Peyer's patch (tissue), 4 donors: ENCODE data around the gene TSPAN7.

Experiments used
- POLR2A ChIP-seq, 2 donors: fragments of 450-650 bp; IDR thresholded peaks; one replicate each; pipeline ENCODE4 v1.5.1; 2017; ENCODE audit warnings: antibody characterized with exemption in 2 of 2, mild to moderate bottlenecking in 2 of 2, moderate library complexity in 2 of 2
- TF ChIP-seq, protein P1 (sequence below), 6 experiments: fragments of 450-650 bp in 4 of 6; fragments of 200-600 bp in 2 of 6; sonication (generic) in 1 of 6; IDR thresholded peaks; one replicate each; pipeline ENCODE4 v1.5.1; 2017 to 2019; ENCODE audit warnings: antibody characterized with exemption in 6 of 6, mild to moderate bottlenecking in 3 of 6, moderate library complexity in 1 of 6

GRCh38 chrX:38718311-38718710 is 157.0 kb downstream of the TSPAN7 start:
- TF ChIP-seq, protein P1, sequence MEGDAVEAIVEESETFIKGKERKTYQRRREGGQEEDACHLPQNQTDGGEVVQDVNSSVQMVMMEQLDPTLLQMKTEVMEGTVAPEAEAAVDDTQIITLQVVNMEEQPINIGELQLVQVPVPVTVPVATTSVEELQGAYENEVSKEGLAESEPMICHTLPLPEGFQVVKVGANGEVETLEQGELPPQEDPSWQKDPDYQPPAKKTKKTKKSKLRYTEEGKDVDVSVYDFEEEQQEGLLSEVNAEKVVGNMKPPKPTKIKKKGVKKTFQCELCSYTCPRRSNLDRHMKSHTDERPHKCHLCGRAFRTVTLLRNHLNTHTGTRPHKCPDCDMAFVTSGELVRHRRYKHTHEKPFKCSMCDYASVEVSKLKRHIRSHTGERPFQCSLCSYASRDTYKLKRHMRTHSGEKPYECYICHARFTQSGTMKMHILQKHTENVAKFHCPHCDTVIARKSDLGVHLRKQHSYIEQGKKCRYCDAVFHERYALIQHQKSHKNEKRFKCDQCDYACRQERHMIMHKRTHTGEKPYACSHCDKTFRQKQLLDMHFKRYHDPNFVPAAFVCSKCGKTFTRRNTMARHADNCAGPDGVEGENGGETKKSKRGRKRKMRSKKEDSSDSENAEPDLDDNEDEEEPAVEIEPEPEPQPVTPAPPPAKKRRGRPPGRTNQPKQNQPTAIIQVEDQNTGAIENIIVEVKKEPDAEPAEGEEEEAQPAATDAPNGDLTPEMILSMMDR (IDR thresholded peaks at IDR 0.05) = no peak
- no peak for TF ChIP-seq POLR2A (IDR thresholded peaks at IDR 0.05)
